RWPE2 (cell line): ENCODE results near the gene SLC23A1.

Source experiments
- ATAC-seq: fragments of 200-7000 bp; cut with Tn5 transposase; 3 replicates; pipeline ENCODE4 v1.9.1; 2021; ENCODE audit warnings: low read depth
- DNase-seq: peaks from one replicate; pipeline ENCODE4 v3.0.0-alpha.2; 2020; ENCODE audit warnings: low spot score
- H3K27ac ChIP-seq: fragments of 450-650 bp; 2 replicates; pipeline ENCODE4 v1.5.1; 2017; ENCODE audit warnings: mild to moderate bottlenecking; ENCODE audit not compliant: poor library complexity, severe bottlenecking
- H3K27me3 ChIP-seq: fragments of 250-450 bp; sonication (Bioruptor Pico); 2 replicates; pipeline ENCODE4 v1.5.1; 2021; ENCODE audit warnings: mild to moderate bottlenecking, moderate library complexity; ENCODE audit not compliant: insufficient read depth, poor library complexity, severe bottlenecking
- H3K36me3 ChIP-seq: fragments of 250-450 bp; sonication (Bioruptor Pico); 2 replicates; pipeline ENCODE4 v1.5.1; 2020; ENCODE audit warnings: low read depth, mild to moderate bottlenecking, moderate library complexity
- H3K4me1 ChIP-seq: fragments of 250-450 bp; sonication (Bioruptor Pico); 2 replicates; pipeline ENCODE4 v1.5.1; 2021; ENCODE audit warnings: mild to moderate bottlenecking, moderate library complexity; ENCODE audit not compliant: insufficient read depth, poor library complexity, severe bottlenecking
- H3K4me3 ChIP-seq: fragments of 250-450 bp; sonication (Bioruptor Pico); 2 replicates; pipeline ENCODE4 v1.5.1; 2021; ENCODE audit warnings: mild to moderate bottlenecking, moderate library complexity; ENCODE audit not compliant: severe bottlenecking
- H3K9me3 ChIP-seq: fragments of 250-450 bp; sonication (Bioruptor Pico); 2 replicates; pipeline ENCODE4 v1.5.1; 2021; ENCODE audit warnings: mild to moderate bottlenecking, moderate library complexity; ENCODE audit not compliant: severe bottlenecking
- TF ChIP-seq, protein P1 (sequence below): fragments of 450-650 bp; IDR thresholded peaks from one replicate; pipeline ENCODE4 v1.5.1; 2017; ENCODE audit warnings: mild to moderate bottlenecking, moderate library complexity; ENCODE audit not compliant: poor library complexity, severe bottlenecking

The SLC23A1 gene

GRCh38 chr5:139407517-139407916 lies 24.4 kb upstream of the SLC23A1 start:
- H3K27ac ChIP-seq = no peak overlapping the region
- ATAC-seq (no peak), DNase-seq (peak; percentile 9)
- H3K36me3 ChIP-seq = no peaks in the 10 kb centered on the region
- H3K4me1 ChIP-seq = peaks cover 10% of the 10 kb centered on the region
- no peaks in the 10 kb centered on the region for H3K9me3 ChIP-seq
- no peaks in the 10 kb centered on the region for H3K27me3 ChIP-seq
- TF ChIP-seq, protein P1, sequence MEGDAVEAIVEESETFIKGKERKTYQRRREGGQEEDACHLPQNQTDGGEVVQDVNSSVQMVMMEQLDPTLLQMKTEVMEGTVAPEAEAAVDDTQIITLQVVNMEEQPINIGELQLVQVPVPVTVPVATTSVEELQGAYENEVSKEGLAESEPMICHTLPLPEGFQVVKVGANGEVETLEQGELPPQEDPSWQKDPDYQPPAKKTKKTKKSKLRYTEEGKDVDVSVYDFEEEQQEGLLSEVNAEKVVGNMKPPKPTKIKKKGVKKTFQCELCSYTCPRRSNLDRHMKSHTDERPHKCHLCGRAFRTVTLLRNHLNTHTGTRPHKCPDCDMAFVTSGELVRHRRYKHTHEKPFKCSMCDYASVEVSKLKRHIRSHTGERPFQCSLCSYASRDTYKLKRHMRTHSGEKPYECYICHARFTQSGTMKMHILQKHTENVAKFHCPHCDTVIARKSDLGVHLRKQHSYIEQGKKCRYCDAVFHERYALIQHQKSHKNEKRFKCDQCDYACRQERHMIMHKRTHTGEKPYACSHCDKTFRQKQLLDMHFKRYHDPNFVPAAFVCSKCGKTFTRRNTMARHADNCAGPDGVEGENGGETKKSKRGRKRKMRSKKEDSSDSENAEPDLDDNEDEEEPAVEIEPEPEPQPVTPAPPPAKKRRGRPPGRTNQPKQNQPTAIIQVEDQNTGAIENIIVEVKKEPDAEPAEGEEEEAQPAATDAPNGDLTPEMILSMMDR = no peak
- H3K4me3 ChIP-seq = no peak overlapping the region

DNA sequence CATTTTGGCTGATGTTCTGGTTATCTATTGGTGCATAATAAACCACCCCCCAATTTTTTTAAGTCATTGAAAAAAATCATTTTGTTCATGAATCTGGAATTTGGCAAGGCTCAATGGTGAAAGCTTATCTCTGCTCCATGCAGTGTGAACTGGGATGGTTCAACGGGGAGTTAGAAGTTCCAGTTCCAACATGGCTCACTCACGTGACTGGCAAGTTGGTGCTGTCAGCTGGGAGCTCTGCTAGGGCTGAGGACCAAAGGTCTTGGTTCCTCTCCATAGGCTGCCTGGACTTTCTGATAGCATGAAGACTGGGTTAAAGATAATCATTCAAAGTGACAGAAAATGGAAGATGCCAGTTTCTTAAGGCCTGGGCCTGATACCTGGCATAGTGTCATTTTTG lies 23.9 kb upstream of the SLC23A1 start:
- Histone ChIP-seq H3K27ac (no peak overlapping the region), H3K4me3 (no peak overlapping the region), H3K9me3 (no peaks in the 10 kb centered on the region), H3K4me1 (peaks cover 10% of the 10 kb centered on the region), H3K27me3 (no peaks in the 10 kb centered on the region), H3K36me3 (no peaks in the 10 kb centered on the region)
- TF ChIP-seq, protein P1 = no peak
- ATAC-seq (no peak), DNase-seq (peak; percentile 11)

- DNase-seq = no peak
- Histone ChIP-seq H3K9me3 (no peaks in the 10 kb centered on the region), H3K4me1 (peaks cover 10% of the 10 kb centered on the region), H3K4me3 (peak overlapping the region; percentile 39), H3K36me3 (no peaks in the 10 kb centered on the region), H3K27me3 (no peaks in the 10 kb centered on the region), H3K27ac (peak overlapping the region; percentile 76)
- TF ChIP-seq, protein P1 = no peak
- ATAC-seq = no peak
Observed at GRCh38 chr5:139404484-139404840, 21.4 kb upstream of the SLC23A1 start.

GRCh38 chr5:139403787-139404483 lies 20.8 kb upstream of the SLC23A1 start, which contains the start of gene SPATA24:
Gene SPATA24 (minus strand): TSS chr5:139404089. CDS start chr5:139404060, 29 bp downstream.
- ATAC-seq = peak; percentile 93
- no peaks in the 10 kb centered on the region for H3K27me3 ChIP-seq

DNA sequence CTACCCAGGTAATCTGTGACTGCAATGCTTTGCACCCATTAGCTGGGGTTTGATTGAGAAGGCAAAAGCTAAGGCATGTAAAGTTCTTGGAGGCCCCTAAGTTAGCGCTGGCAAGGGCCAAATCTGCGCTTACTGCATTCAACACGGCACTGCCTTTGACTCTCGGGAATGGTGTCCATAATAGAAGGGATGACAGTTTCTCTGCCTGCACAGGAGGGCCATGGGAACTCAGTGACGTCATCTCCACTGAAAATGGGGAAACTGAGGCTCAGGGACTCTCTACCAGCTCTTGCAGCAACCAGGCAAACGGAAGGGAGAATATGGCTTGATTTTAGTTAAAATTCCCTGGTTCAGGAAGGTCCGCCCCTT lies 20.3 kb upstream of the SLC23A1 start:
- H3K4me3 ChIP-seq = peak overlapping the region; percentile 39
- peak; percentile 4 for ATAC-seq
- peak overlapping the region; percentile 76 for H3K27ac ChIP-seq
- no peaks in the 10 kb centered on the region for H3K27me3 ChIP-seq
- H3K36me3 ChIP-seq = no peaks in the 10 kb centered on the region
- TF ChIP-seq, protein P1 = no peak
- no peak for DNase-seq
- H3K4me1 ChIP-seq = peaks cover 10% of the 10 kb centered on the region
- H3K9me3 ChIP-seq = no peaks in the 10 kb centered on the region

More at GRCh38 chr5:139403787-139404483, 20.8 kb upstream of the SLC23A1 start, which contains the start of gene SPATA24:
- Histone ChIP-seq H3K4me3 (peak within 1 kb of the TSS; percentile 39), H3K9me3 (no peaks in the 10 kb centered on the region), H3K36me3 (no peaks in the 10 kb centered on the region), H3K27ac (peak within 1 kb of the TSS; percentile 76), H3K4me1 (peaks cover 10% of the 10 kb centered on the region)
- DNase-seq = peak; percentile 99
- TF ChIP-seq, protein P1 = no peak
